ENCODE measurements around the gene ARHGEF25.
"Not testable (repeated sequence)": the region's sequence is repeated elsewhere in the genome, so short reads cannot be mapped to it uniquely, and the experiment has no call there.

ARHGEF25 gene

GRCh38 chr12:57586128-57586527 lies 25.1 kb upstream of the ARHGEF25 start:
- no peak for DNase-seq (ENCODE audit: low read depth)

GRCh38 chr12:57586832-57587429 lies 24.3 kb upstream of the ARHGEF25 start:
- no peak for TF ChIP-seq CTCF (IDR thresholded peaks at IDR 0.05; ENCODE audit: insufficient read depth, low read depth, low read length, missing control alignments)
- no peak overlapping the region for H3K4me3 ChIP-seq (ENCODE audit: low read length)
- no peak for DNase-seq (ENCODE audit: low read depth)

More at GRCh38 chr12:57586128-57586527, 25.1 kb upstream of the ARHGEF25 start:
- TF ChIP-seq CTCF (IDR thresholded peaks at IDR 0.05; ENCODE audit: insufficient read depth, low read depth, low read length, missing control alignments) = no peak
- H3K4me3 ChIP-seq (ENCODE audit: low read length) = no peak overlapping the region

GRCh38 chr12:57588951-57589610 lies 22.2 kb upstream of the ARHGEF25 start:
- H3K4me3 ChIP-seq (ENCODE audit: low read length); DNase-seq (ENCODE audit: low read depth): not testable (repeated sequence)

- no peak for DNase-seq (ENCODE audit: low read depth)
- TF ChIP-seq CTCF (IDR thresholded peaks at IDR 0.05; ENCODE audit: insufficient read depth, low read depth, low read length, missing control alignments) = no peak
- peak overlapping the region; percentile 97 for H3K4me3 ChIP-seq (ENCODE audit: low read length)
These were observed 20.8 kb upstream of the ARHGEF25 start for GRCh38 chr12:57590479-57590863.

- no peak for TF ChIP-seq CTCF (IDR thresholded peaks at IDR 0.05; ENCODE audit: insufficient read depth, low read depth, low read length, missing control alignments)
These were observed 20.1 kb upstream of the ARHGEF25 start, which contains the start of gene PIP4K2C for GRCh38 chr12:57590864-57591781. Gene PIP4K2C (plus strand): TSS chr12:57591192. CDS start chr12:57591290, 98 bp downstream.

GRCh38 chr12:57591782-57592325 lies 19.4 kb upstream of the ARHGEF25 start:
- no peak for TF ChIP-seq CTCF (IDR thresholded peaks at IDR 0.05; ENCODE audit: insufficient read depth, low read depth, low read length, missing control alignments)
- no peak for DNase-seq (ENCODE audit: low read depth)
- H3K4me3 ChIP-seq (ENCODE audit: low read length) = peak overlapping the region; percentile 97

More at GRCh38 chr12:57590864-57591781, 20.1 kb upstream of the ARHGEF25 start, which contains the start of gene PIP4K2C:
- H3K4me3 ChIP-seq (ENCODE audit: low read length) = peak within 1 kb of the TSS; percentile 97
- peak; percentile 89 for DNase-seq (ENCODE audit: low read depth)
